PFSK-1 (cell line): Measurements from ENCODE around the gene VPS18.

Source experiments
- FOXP2 ChIP-seq: optimal IDR thresholded peaks from 2 replicates; pipeline ENCODE3; 2011; ENCODE audit warnings: borderline replicate concordance, control low read depth, inconsistent platforms; ENCODE audit not compliant: insufficient read depth; ENCODE audit errors: extremely low read length, extremely low read depth
- POLR2AphosphoS5 ChIP-seq: IDR thresholded peaks from 2 replicates; pipeline ENCODE4 v1.6.1; 2012; ENCODE audit warnings: low read depth, mild to moderate bottlenecking, control low read depth, low read length, moderate library complexity
- REST ChIP-seq, 2 experiments: IDR thresholded peaks; 2 replicates each; pipeline versions ENCODE4 v1.6.1 to v1.8.0; 2011 to 2012; ENCODE audit warnings: low read depth in 2 of 2, low read length in 2 of 2, control low read depth in 1 of 2, inconsistent platforms in 1 of 2, mild to moderate bottlenecking in 1 of 2, moderate library complexity in 1 of 2; ENCODE audit not compliant: insufficient read depth in 1 of 2

- TF ChIP-seq REST (IDR thresholded peaks at IDR 0.05; ENCODE audit: insufficient read depth in 1 of 2, low read depth in 2 of 2, low read length in 2 of 2) (no peak), POLR2AphosphoS5 (no peak), FOXP2 (no peak)
Observed at GRCh38 chr15:40915679-40916078, 21.4 kb downstream of the VPS18 start.
